Activated naive CD8-positive, alpha-beta T cell treated with anti-CD3 and anti-CD28 coated beads, Interleukin-2, amount 50 U/mL, for 24 hours (primary cell): ENCODE results near the gene SP2.

Experiments used
- ATAC-seq: fragments of 150-1000 bp; cut with Tn5 transposase; one replicate; pipeline ENCODE4 v1.10.0; 2021
- DNase-seq: peaks from one replicate; pipeline ENCODE4 v3.0.0; 2021
- H3K27ac Mint-ChIP-seq: one replicate; pipeline ENCODE4 v1.8.0; 2021; ENCODE audit warnings: mild to moderate bottlenecking, mixed read lengths
- H3K27me3 Mint-ChIP-seq: one replicate; pipeline ENCODE4 v1.8.0; 2021; ENCODE audit warnings: mixed read lengths
- H3K36me3 Mint-ChIP-seq: one replicate; pipeline ENCODE4 v1.8.0; 2021; ENCODE audit warnings: low read depth, mixed read lengths
- H3K4me1 Mint-ChIP-seq: one replicate; pipeline ENCODE4 v1.8.0; 2021; ENCODE audit warnings: mixed read lengths
- H3K4me3 Mint-ChIP-seq: one replicate; pipeline ENCODE4 v1.8.0; 2021; ENCODE audit warnings: mild to moderate bottlenecking, moderate library complexity, mixed read lengths
- H3K9me3 Mint-ChIP-seq: one replicate; pipeline ENCODE4 v1.8.0; 2021; ENCODE audit warnings: mixed read lengths

SP2 gene

DNA sequence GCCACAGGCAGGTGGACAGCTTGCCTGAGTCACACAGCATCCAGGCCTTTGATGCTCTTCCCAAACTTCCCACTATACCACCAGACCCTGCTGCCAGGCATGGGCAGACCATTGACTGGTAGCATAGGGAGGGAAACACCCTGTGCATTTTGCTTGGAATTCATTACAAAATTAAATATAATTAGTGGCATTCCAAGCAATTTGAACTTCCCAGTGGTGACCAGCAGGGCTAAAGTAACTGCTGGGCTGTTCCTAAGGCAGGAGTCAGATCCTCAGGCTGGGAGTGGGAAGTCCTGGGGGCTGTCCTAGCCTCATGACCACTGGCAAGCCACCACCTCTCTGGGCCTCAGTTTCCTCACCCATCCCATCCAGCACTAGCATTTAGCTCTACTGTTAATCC, 57.9 kb downstream of the SP2 start:
- peaks cover 10% of the 10 kb centered on the region for H3K36me3 Mint-ChIP-seq
- no peaks in the 10 kb centered on the region for H3K9me3 Mint-ChIP-seq
- H3K4me3 Mint-ChIP-seq, result no peak overlapping the region
- peaks cover 13% of the 10 kb centered on the region for H3K4me1 Mint-ChIP-seq
- DNase-seq (no peak), ATAC-seq (no peak)
- H3K27me3 Mint-ChIP-seq, result no peaks in the 10 kb centered on the region
- no peak overlapping the region for H3K27ac Mint-ChIP-seq

DNA sequence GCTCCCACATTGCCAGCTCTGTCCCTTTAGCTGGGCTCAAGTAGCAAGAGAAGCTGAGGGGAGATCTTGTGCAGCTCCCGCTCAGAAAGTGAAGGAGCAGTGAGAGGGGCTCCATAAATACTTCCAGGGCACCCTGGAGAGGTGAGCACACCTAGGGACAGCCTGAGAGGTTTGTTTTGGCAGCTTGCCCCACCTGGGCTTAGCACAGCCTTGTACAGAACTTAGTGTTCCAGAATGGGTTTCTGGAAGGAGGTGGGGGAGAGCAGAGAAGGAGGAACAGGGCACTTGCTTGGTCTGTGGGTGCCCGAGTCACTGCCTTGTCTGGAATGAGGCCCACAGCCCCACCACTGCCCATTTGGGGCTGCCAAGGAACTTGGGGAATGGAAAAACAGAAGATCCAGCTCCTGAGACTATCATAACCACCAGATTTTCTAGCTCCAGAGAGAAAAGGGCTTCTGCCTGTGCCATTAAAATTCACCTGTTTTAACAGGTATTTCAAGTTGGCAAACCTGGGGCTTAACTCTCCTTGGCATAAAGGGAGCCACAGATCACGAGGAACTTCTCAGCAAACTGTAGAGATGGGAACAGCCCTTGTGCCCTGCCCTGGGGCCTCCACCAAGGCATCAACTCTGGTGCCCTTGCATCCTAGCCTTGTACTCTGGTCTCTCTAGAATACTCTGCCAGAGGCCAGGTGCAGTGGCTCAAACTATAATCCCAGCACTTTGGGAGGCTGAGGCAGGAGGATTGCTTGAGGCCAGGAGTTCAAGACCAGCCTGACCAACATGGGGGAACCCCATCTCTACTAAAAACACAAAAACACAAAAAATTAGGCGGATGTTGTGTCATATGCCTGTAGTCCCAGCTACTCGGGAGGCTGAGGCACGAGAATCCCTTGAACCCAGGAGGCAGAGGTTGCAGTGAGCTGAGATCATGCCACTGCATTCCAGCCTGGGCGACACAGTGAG, 59.7 kb downstream of the SP2 start:
- Mint-ChIP-seq H3K36me3 (peaks cover 7% of the 10 kb centered on the region), H3K27ac (no peak overlapping the region), H3K9me3 (no peaks in the 10 kb centered on the region), H3K27me3 (no peaks in the 10 kb centered on the region), H3K4me3 (no peak overlapping the region), H3K4me1 (no peaks in the 10 kb centered on the region)
- ATAC-seq (no peak), DNase-seq (no peak)

DNA sequence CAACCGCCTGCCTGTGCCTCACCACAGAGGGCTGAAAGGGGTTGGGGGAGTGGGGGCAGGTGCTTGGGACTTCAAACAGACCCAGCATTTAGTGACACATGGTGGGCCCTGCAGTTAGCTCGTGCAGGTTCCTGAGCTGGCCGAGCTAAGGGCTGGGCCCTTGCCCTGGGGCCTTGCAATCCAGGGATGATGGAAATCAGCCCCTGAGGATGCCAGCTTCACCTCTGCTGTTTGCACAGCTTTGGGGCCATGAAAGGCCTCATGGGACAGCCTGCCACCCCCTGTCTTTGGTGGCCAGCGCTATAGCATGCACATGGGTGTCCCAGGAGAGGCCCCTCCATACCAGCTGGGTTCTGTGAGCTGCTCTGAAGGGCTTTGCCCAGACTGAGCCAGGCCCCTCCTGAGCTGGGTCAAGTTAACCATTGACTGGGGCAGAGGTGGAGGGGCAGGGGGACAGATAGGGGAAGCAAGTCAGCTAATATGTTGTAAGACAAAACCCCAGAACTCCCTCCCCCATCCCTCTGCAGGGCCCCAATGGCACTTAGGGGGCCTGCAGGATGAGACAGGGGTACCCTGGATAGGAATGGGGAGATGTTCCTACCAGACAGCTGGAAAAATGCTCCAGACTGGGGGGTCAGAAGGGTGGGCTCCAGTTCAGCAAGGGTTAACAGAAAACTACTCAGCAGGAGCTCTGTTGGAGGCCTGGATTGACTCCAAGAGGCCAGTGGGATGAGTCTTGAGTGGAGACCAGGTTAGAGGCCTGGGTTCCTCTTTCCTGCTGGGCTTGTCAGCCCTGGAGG, 61.0 kb downstream of the SP2 start:
- ATAC-seq, result no peak
- no peak overlapping the region for H3K27ac Mint-ChIP-seq
- H3K9me3 Mint-ChIP-seq, result no peaks in the 10 kb centered on the region
- no peak overlapping the region for H3K4me3 Mint-ChIP-seq
- H3K36me3 Mint-ChIP-seq, result peaks cover 7% of the 10 kb centered on the region
- DNase-seq, result no peak
- no peaks in the 10 kb centered on the region for H3K27me3 Mint-ChIP-seq
- no peaks in the 10 kb centered on the region for H3K4me1 Mint-ChIP-seq

DNA sequence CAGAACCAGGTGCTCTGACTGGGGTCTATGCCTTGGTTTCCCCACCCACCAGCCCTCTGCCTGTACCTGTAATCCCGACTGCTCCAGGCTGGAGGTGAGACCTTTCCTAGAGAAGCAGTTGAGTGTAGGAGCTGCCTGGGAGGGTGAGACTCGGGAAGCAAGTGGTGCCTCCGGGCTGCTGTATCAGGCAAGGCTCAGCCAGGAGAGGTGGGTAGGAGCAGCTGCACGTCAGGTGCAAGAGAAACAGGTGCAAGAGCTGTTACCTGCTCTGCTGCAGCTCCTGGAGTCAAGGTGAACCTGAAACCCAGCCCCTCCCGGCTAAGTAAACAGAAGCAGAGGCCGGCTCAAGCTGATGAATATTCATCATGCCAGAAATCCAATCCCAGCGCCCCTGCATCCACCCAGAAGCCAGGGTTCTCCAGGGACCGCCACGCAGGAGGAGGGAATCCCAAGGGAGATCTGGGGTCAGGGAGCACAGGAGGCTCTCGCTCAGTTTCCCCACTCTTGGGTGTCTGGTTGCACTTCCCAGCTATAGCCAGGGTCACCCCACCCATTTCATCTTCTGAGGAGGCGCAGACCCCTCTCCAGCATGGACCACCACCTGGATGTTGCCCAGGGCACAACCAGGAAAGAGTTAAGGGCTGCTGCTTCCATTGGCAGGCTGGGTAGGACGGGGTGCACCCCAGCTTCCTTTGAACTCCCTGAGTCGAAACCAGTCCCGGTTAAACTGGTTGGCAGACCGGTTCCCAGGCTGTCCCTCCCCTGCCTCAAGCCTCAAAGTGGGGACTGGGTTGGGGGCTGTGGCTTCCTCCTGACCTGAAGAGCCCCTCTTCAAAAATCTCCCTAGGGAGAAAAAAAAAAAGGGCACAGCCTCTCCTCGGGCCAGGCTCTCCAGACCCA, 61.8 kb downstream of the SP2 start, which contains the start of gene PRR15L:
Gene PRR15L (minus strand): TSS at position 293 of the 900 bp plus-strand sequence. CDS start 4,649 bp downstream, outside the sequence.
- Mint-ChIP-seq H3K27me3 (no peaks in the 10 kb centered on the region), H3K4me1 (no peaks in the 10 kb centered on the region), H3K36me3 (peaks cover 4% of the 10 kb centered on the region), H3K4me3 (no peak within 1 kb of the TSS), H3K27ac (no peak within 1 kb of the TSS), H3K9me3 (no peaks in the 10 kb centered on the region)
- ATAC-seq (no peak), DNase-seq (no peak)

DNA sequence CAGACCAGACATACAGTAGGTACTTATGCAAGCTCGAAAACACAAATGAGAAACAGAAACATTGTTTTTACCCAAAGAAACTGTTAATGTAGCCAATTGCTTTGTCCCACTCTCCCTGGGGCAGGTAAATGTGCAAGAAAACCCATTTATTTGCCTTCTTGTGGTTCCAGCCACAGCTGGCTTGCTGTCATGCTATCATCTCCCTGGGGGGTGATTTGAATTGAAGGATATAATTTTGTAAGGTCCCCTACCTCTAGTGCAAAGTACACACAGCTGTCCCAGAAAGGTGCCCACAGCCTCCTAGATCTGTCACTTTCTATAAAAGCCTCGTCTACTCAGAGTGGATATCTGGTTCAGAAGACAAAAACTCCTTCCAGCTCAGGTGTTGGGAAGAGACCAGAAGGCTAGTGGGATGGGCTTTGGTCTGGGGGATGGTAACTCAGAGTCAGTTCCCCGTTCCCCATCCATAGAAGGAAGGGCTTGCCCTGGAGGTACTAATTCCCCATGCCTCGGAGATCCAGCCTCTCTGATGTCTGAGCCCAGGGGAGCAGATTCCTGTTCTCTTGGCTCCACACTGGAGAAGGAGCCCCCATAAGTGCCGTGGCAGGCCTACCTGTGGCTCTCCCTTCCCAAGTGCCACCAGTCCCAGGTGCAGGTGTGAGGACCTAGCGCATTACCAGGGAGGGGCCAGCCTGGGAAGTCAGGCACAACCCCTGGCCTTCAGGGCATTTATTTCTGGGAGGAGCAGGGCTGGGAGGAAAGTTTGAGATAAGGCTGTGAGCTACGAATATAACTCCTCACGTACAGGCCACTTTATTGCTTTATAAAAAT, 64.0 kb downstream of the SP2 start:
- H3K27me3 Mint-ChIP-seq, result no peaks in the 10 kb centered on the region
- H3K9me3 Mint-ChIP-seq, result no peaks in the 10 kb centered on the region
- ATAC-seq (no peak), DNase-seq (no peak)
- H3K27ac Mint-ChIP-seq, result no peak overlapping the region
- no peak overlapping the region for H3K4me3 Mint-ChIP-seq
- no peaks in the 10 kb centered on the region for H3K4me1 Mint-ChIP-seq
- no peaks in the 10 kb centered on the region for H3K36me3 Mint-ChIP-seq

DNA sequence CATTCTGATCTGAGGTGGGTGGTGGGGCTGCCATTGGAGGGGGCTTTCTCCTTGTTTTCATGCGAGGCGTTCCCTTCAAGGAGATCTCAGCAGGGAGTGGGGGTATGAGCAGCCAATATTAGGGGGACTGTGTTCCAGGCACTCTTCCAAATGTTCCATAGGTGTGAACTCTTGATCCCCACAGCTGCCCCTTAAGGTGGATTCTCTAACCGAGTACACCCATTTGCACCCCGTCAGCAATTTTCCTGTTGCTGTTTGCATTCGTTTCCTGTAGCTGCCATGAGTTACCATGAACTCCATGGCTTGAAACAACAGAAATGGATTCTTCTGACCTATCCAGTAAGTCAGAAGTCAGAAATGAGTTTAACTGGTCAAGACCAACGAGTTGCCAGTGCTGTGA, 65.4 kb downstream of the SP2 start:
- H3K36me3 Mint-ChIP-seq, result no peaks in the 10 kb centered on the region
- H3K27ac Mint-ChIP-seq, result no peak overlapping the region
- no peaks in the 10 kb centered on the region for H3K4me1 Mint-ChIP-seq
- no peaks in the 10 kb centered on the region for H3K9me3 Mint-ChIP-seq
- no peak overlapping the region for H3K4me3 Mint-ChIP-seq
- DNase-seq (no peak), ATAC-seq (no peak)
- H3K27me3 Mint-ChIP-seq, result no peaks in the 10 kb centered on the region

DNA sequence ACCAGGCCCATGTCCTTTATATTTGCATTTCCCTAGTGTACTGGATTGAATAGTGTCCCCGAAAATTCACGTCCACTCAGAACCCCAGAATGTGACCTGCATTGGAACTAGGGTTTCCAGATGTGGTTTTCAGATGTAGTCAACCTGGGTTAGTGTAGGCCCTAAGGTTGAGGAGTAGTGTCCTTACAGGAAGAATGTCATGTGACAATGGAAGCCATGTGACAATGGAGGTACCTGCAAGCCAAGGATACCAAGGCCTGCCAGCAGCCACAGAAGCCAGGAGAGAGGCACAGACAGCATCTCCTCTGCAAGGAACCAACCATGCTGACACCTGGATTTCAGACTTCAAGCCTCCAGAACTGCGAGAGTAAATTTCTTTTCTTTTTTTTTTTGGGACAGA, 66.9 kb downstream of the SP2 start:
- no peak overlapping the region for H3K27ac Mint-ChIP-seq
- H3K36me3 Mint-ChIP-seq, result no peaks in the 10 kb centered on the region
- no peaks in the 10 kb centered on the region for H3K9me3 Mint-ChIP-seq
- H3K4me1 Mint-ChIP-seq, result no peaks in the 10 kb centered on the region
- no peaks in the 10 kb centered on the region for H3K27me3 Mint-ChIP-seq
- DNase-seq (no peak), ATAC-seq (no peak)
- H3K4me3 Mint-ChIP-seq, result no peak overlapping the region

DNA sequence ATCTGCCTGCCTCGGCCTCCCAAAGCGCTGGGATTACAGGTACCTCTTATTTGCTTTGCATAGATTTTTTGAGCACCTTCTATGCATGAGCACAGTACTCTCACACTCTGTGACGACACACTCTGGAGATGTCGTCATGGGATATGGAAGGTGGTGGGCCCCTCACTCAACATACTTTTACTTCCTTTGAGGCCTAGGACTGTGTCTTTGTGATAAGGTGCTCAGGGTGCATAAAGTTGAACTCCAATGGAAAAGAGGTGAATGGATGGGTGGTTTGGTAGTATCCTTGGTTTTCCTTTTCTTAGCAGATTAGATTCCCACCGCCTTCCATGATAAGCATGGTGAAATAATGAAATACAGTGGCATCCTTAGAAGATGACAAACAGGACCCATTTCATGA, 68.8 kb downstream of the SP2 start:
- Mint-ChIP-seq H3K27me3 (no peaks in the 10 kb centered on the region), H3K9me3 (no peaks in the 10 kb centered on the region), H3K4me3 (no peak overlapping the region), H3K4me1 (peaks cover 2% of the 10 kb centered on the region), H3K36me3 (no peaks in the 10 kb centered on the region), H3K27ac (no peak overlapping the region)
- ATAC-seq, result no peak
- no peak for DNase-seq

DNA sequence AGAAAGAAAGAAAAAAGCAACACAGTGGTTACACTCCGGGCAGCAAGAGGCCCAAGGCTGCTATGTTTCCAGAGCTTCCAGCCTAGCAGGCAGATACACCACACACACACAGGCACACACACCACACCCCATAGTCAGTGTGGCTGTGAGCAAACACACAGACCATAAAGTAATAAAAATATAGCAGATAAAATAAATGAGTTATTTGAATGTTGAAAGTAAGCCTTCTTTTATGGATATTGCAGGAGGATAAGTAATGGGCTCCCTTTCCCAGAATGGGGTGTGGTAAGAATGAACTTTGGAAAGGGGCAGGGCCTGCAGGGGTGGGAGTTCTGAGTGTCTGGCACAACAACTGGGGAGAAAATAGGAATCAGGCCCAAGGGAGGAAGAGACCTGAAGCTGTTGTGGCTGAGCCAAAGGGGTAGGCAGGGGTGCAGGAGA, 70.1 kb downstream of the SP2 start:
- no peak overlapping the region for H3K4me3 Mint-ChIP-seq
- peaks cover 11% of the 10 kb centered on the region for H3K4me1 Mint-ChIP-seq
- no peaks in the 10 kb centered on the region for H3K9me3 Mint-ChIP-seq
- H3K36me3 Mint-ChIP-seq, result no peaks in the 10 kb centered on the region
- no peak overlapping the region for H3K27ac Mint-ChIP-seq
- no peaks in the 10 kb centered on the region for H3K27me3 Mint-ChIP-seq
- ATAC-seq (no peak), DNase-seq (no peak)

DNA sequence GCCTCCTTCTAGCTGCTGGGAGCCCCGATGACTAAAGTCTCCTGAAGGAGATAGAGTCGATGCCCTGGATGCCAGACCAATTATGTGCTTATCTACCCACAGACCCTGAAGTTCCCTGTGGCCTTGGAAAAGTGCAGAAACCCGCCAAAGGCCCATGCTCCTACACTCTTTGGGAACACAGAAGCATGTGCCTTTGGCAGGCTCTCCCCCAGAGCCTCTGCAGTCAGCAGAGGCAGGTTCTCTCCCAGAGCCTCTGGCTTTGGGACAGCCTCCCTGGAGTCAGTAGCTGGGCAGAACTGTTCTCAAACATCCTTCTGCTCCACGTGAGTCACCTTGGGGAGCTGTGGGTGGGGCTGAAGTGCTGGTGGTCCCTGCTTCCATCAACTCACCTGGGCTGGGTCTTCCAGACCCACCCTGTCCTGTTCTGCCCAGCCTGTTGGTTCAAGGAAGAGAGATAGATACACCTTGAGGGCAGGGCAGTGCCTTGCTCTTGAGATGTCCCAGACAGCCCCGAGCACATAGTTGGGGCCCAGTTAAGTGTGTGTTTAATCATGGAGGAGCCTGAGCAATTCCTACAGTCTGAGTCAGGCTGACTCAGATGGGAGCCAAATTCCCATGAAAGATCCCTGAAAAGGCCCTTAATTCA, 71.7 kb downstream of the SP2 start:
- no peak overlapping the region for H3K4me3 Mint-ChIP-seq
- H3K36me3 Mint-ChIP-seq, result no peaks in the 10 kb centered on the region
- ATAC-seq (no peak), DNase-seq (no peak)
- no peaks in the 10 kb centered on the region for H3K27me3 Mint-ChIP-seq
- H3K27ac Mint-ChIP-seq, result no peak overlapping the region
- peaks cover 20% of the 10 kb centered on the region for H3K4me1 Mint-ChIP-seq
- no peaks in the 10 kb centered on the region for H3K9me3 Mint-ChIP-seq

DNA sequence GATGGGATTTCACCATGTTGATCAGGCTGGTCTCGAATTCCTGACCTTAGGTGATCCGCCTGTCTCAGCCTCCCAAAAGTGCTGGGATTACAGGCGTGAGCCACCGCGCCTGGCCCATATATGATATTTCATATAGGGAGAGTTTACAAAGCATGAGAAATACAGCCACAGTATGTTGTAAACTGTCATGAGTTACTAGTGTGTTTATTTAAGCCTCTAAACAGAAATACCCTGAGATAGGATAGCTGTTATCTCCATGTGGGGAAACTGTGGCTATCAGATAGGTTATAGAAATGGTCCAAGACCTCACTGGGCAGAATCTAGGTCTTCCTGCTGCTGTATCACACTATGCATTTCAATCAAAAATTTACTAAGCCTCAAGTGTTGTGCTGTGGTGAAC, 72.8 kb downstream of the SP2 start:
- H3K36me3 Mint-ChIP-seq, result no peaks in the 10 kb centered on the region
- no peak overlapping the region for H3K4me3 Mint-ChIP-seq
- ATAC-seq, result no peak

DNA sequence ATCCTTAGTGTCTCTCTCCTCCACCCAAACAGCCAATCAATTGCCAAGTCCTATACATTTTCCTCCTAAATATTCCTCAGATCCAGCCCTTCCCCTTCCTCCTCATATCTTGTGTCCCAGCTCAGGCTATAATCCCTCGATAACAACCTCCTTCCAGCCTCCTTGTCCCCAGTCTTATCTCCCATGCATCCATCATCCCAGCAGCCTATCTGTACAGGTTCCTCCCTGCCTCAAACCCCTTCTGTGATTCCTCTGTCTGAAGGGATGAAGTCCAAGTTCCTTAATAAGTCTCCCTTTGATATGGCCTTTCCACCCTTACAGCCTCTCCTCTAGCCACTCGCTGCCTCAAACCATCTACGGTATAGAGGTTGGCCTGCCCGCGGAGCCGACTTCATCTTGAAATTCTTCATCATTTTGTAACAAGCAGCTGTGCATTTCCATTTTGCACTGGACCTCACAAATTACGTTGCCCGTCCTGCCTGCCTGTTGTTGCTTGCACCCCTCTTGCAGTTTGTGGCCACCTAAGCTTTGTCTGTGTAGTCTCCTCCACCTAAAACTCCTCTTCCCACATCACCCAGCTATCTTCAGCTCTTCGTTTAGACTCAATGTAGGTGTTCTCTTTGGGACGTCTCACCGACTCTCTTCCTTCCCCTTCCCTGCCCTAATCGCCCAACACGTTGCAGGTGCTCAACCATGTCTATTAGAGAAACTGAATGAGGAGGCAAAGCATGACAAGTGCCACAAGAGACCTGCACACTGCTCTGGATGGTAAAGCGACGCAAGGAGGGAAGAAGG, 74.1 kb downstream of the SP2 start:
- H3K36me3 Mint-ChIP-seq, result peaks cover 3% of the 10 kb centered on the region
- DNase-seq (no peak), ATAC-seq (no peak)

More for the DNA sequence above, 72.8 kb downstream of the SP2 start:
- H3K9me3 Mint-ChIP-seq, result no peaks in the 10 kb centered on the region
- no peak overlapping the region for H3K27ac Mint-ChIP-seq
- H3K27me3 Mint-ChIP-seq, result no peaks in the 10 kb centered on the region
- DNase-seq, result no peak
- peaks cover 24% of the 10 kb centered on the region for H3K4me1 Mint-ChIP-seq

More for the DNA sequence above, 74.1 kb downstream of the SP2 start:
- peaks cover 24% of the 10 kb centered on the region for H3K4me1 Mint-ChIP-seq
- H3K9me3 Mint-ChIP-seq, result no peaks in the 10 kb centered on the region
- peak overlapping the region; percentile 90 for H3K4me3 Mint-ChIP-seq
- H3K27ac Mint-ChIP-seq, result peak overlapping the region; percentile 59
- H3K27me3 Mint-ChIP-seq, result no peaks in the 10 kb centered on the region
